ENCODE results near the gene AAR2.

AAR2 gene

GRCh38 chr20:36235892-36236785 is at the start of gene AAR2:
AAR2 (plus strand) TSS chr20:36236478; CDS start chr20:36239869, 3,391 bp downstream.
- no peak for DNase-seq (ENCODE audit: low read depth, low spot score)

GRCh38 chr20:36193977-36194712 is 42.1 kb upstream of the AAR2 start:
- no peak for DNase-seq (ENCODE audit: low read depth, low spot score)

GRCh38 chr20:36196676-36197075 is 39.6 kb upstream of the AAR2 start:
- no peak for DNase-seq (ENCODE audit: low read depth, low spot score)

- DNase-seq (ENCODE audit: low read depth, low spot score), result no peak
Observed at GRCh38 chr20:36197271-36197670, 39.0 kb upstream of the AAR2 start.

- DNase-seq (ENCODE audit: low read depth, low spot score), result peak; percentile 45
Observed at GRCh38 chr20:36199345-36200257, 36.7 kb upstream of the AAR2 start.

- DNase-seq (ENCODE audit: low read depth, low spot score), result no peak
Observed at GRCh38 chr20:36200451-36200850, 35.8 kb upstream of the AAR2 start.

GRCh38 chr20:36201198-36201597 is 35.1 kb upstream of the AAR2 start:
- no peak for DNase-seq (ENCODE audit: low read depth, low spot score)

GRCh38 chr20:36202891-36203338 is 33.4 kb upstream of the AAR2 start:
- DNase-seq (ENCODE audit: low read depth, low spot score), result peak; percentile 25

GRCh38 chr20:36203861-36204260 is 32.4 kb upstream of the AAR2 start:
- no peak for DNase-seq (ENCODE audit: low read depth, low spot score)

- no peak for DNase-seq (ENCODE audit: low read depth, low spot score)
Observed at GRCh38 chr20:36205026-36205425, 31.3 kb upstream of the AAR2 start.

- no peak for DNase-seq (ENCODE audit: low read depth, low spot score)
Observed at GRCh38 chr20:36206068-36206467, 30.2 kb upstream of the AAR2 start.

- no peak for DNase-seq (ENCODE audit: low read depth, low spot score)
Observed at GRCh38 chr20:36206641-36207040, 29.6 kb upstream of the AAR2 start.

GRCh38 chr20:36207602-36208001 is 28.7 kb upstream of the AAR2 start:
- no peak for DNase-seq (ENCODE audit: low read depth, low spot score)

GRCh38 chr20:36208257-36208656 is 28.0 kb upstream of the AAR2 start:
- no peak for DNase-seq (ENCODE audit: low read depth, low spot score)

GRCh38 chr20:36210436-36211021 is 25.7 kb upstream of the AAR2 start:
- no peak for DNase-seq (ENCODE audit: low read depth, low spot score)

GRCh38 chr20:36213362-36213761 is 22.9 kb upstream of the AAR2 start:
- no peak for DNase-seq (ENCODE audit: low read depth, low spot score)

GRCh38 chr20:36214684-36215256 is 21.5 kb upstream of the AAR2 start:
- DNase-seq (ENCODE audit: low read depth, low spot score), result no peak

GRCh38 chr20:36215778-36216177 is 20.5 kb upstream of the AAR2 start:
- DNase-seq (ENCODE audit: low read depth, low spot score), result no peak

- DNase-seq (ENCODE audit: low read depth, low spot score), result no peak
Observed at GRCh38 chr20:36216314-36217025, 19.8 kb upstream of the AAR2 start.

GRCh38 chr20:36217226-36217625 is 19.1 kb upstream of the AAR2 start:
- DNase-seq (ENCODE audit: low read depth, low spot score), result peak; percentile 60
